HG03066 (cell line): Measurements from ENCODE around the gene TSEN34.

ENCODE experiments used
- ATAC-seq: cut with Tn5 transposase; IDR thresholded peaks from one replicate; pipeline ENCODE4 v1.9.1; 2021; ENCODE audit warnings: low read depth; ENCODE audit not compliant: unreplicated experiment

Gene TSEN34

DNA sequence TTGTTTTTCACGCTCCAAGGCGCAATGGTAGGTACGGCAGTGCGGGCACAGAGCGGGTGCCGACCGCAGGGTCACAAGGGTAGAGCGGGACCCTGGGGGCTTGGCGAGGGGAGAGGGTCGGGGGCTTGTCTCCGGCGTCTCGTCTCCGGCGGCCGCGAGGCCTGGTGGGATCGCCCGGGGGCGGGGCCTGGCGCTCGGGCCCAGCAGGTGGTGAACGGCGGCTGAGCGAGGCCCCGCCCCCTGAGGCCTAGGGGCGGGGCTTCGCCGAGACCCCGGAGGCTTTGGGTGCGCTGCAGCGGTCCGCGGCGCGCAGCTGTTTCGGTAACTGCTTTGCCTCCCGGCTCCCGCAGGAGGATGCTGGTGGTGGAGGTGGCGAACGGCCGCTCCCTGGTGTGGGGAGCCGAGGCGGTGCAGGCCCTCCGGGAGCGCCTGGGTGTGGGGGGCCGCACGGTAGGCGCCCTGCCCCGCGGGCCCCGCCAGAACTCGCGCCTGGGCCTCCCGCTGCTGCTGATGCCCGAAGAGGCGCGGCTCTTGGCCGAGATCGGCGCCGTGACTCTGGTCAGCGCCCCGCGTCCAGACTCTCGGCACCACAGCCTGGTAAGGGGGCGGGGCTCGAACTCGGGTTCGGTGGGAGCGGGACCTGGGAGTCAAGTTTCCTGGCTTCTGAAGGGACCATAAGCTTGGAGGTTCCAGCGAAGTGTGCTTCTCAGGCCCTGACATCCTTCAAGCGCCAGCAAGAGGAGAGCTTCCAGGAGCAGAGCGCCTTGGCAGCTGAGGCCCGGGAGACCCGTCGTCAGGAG is at the start of gene TSEN34:
Gene TSEN34 (plus strand): TSS at position 298 of the 800 bp plus-strand sequence. CDS start 57 bp downstream, at position 355.
- ATAC-seq: peak; percentile 21

DNA sequence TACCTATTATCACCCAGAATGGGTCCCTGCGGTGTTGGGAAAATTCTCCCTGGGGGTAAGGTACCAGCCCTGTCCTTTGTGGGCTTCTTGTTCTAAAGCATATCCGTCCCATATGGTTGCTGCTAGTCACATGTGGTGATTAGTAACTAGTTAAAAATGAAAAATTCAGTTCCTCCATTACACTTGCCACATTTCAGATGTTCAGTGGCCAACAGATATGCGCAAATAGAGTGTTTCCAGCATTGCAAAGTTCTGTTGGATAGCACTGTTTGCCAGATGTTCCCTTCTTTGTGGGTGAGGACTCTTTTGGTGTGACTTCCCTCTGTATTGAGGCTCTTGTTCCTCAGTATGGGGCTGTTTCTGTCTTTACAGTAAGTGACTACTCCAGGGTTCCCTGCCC is 49.8 kb upstream of the TSEN34 start:
- ATAC-seq: no peak

DNA sequence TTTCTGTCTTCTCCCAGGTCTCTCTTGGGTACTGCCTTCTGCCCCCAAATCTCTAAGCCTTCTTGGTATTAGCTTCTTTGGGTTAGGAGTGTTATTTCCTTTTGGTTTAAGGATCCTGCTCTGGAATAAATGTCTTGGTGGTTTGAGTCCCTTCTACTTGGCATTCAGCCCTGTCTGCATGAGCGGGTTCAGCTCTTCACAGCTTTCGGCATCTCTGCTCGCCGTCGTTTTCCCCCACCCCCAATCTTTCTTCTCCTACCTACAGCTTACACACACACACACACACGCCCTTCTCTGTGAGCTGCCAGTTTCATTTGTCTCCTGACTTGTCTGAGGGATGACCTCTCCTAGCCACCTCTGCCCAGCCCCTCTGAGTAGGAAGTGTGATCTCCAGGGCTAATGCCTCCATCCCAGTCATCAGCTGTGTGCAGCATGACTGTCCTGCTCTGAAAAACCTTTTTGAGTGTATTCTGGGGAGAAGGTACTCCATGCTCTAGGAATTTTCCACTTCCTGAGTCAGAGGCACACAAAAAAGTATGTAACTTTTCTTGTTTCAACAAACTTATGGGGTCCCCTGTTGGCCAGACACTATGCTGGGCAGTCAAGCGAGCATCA is 48.8 kb upstream of the TSEN34 start:
- no peak for ATAC-seq

DNA sequence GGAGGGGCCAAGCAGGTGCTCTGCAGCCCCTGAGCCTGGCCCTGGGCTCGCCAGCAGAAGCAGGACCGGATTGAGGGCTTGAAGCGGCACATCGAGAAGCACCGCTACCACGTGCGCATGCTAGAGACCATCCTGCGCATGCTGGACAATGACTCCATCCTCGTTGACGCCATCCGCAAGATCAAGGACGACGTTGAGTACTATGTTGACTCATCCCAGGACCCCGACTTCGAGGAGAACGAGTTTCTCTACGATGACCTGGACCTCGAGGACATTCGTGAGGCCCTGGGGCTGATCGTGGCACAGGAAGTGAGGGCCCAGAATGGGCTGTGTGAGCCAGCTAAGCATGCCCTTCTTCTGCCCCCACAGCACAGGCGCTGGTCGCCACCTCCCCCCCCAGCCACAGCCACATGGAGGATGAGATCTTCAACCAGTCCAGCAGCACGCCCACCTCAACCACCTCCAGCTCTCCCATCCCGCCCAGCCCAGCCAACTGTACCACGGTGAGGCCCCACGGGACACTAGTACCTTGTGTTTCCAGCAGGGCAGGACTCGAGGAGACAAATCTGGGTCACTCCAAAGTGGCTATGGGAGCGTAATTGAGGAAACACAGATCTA is 45.5 kb upstream of the TSEN34 start:
- no peak for ATAC-seq

DNA sequence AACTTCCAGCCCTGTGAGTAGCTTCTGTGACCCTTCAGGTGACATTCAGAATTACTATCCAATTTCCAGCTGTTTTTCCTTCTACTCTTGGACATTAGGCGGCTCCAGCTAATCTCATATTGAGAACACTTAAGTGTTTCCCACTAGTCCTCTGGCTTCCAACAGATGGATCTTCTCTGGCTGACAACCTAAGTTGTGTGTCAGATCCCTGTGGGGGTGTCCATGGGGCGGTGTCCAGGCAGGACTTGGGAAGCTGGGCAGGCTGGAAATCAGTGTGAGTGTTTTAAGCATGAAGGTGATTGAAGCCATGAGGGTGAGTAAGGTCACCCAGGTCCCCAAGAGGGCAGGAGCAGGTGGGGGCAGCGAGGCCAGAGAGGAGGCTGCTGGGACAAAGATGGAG is 43.4 kb upstream of the TSEN34 start:
- no peak for ATAC-seq

DNA sequence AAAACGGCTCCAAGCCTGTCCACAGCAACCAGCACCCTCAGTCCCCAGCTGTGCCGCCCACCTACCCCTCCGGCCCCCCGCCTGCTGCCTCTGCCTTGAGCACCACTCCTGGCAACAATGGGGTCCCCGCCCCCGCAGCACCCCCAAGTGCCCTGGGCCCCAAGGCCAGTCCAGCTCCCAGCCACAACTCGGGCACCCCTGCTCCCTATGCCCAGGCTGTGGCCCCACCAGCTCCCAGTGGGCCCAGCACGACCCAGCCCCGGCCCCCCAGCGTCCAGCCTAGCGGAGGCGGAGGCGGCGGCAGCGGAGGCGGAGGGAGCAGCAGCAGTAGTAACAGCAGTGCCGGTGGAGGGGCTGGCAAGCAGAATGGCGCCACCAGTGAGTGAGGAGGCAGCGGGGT is 43.0 kb upstream of the TSEN34 start:
- ATAC-seq: no peak

DNA sequence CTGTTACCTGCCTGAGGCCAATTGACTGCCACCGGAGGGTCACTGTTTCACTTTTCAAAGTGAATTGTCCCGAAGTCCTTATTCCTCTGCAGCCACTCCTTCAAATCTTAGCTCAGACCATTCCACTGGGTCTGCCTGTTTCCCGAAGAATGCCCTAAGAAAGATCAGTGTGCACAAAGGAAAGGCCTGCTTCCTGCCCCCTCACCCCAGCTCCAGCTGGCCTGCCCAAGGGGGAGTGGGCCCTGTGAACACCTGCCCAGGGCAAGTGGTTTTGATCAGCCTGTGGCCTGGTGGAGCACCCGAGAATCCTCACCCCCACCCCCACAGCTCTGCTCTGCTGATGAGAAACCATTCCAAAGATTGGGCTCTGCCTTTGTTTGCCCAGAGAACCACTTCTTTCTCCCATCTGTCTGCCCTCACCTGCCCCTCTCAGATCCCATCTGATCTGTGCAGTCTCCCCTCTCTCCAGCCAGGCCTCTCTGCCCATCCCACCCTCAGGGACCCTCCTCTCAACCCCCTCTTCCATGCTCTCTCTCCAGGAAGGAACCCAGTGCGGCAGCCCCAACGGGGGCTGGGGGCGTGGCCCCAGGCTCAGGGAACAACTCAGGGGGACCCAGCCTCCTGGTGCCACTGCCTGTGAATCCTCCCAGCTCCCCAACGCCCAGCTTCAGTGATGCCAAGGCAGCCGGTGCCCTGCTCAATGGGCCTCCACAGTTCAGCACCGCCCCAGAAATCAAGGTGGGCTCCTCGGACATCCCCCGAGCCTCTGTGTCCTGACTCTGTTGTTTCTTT is 41.9 kb upstream of the TSEN34 start:
- no peak for ATAC-seq

DNA sequence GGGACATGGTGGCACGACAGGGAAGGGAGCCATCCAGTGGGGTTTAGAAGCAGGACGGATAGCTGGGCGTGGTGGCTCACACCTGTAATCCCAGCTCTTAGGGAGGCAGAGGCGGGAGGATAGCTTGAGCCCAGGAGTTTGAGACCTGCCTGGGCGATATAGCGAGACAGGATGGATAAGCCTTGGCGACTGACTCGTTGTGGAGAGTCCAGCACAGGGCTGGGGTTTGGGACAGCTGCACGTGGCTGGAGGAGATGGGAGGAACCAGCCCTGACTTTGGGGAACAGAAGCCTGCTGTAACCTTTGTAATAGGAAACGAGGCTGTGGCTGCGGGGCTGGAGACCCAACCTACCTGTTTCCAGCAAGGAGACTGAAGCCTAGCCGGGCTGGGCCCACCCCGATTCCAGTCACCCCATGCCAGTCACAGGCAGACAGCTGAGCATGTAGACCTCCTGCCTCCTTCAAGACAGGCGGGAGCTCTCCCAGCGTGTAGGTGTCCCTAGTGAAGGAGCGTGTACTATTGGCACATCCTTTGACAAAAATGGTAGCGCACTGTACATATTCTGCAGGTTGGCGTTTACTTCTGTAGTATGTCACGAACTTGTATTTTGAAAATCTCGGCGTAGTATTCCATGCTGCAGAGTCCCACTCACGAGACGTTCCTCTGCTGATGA is 39.6 kb upstream of the TSEN34 start:
- ATAC-seq: no peak

DNA sequence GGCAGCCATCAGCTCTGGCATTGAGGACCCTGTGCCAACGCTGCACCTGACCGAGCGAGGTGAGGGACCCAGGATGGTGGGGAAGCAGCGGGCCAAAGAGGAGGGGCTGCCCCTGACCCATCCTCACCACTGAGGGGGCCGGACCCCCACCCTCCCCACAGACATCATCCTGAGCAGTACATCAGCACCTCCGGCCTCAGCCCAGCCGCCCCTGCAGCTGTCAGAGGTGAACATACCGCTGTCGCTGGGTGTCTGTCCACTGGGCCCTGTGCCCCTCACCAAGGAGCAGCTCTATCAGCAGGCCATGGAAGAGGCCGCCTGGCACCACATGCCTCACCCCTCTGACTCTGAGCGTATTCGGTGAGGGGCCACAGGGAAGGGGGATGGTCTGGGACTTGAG is 38.8 kb upstream of the TSEN34 start:
- no peak for ATAC-seq

DNA sequence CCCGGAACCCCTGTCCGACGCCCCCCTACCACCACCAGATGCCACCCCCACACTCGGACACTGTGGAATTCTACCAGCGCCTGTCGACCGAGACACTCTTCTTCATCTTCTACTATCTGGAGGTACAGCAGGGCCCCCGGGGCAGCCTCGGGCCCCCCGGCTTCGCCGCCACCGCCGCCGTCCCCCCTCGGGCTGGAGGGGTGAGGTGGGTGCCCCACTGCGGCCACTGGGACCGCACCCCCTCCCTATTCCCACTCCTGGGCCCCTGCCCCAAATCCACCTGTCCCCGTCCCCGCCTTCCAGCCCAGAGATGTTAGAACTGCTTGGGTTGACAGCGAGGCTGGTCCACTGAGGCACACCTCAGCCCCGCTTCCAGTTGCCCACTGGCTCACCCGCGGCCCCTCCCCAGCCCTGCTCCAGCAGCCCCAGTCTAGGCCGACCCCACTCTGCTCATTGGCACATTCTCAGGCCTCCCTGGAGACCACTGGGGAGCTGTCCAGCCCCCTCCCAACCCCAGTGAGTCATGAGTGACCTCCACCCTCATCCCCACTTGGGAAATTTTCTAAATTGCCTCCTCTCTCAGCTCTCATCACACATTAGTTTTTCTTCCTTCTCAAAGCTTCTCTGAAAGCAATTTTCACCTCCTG is 38.1 kb upstream of the TSEN34 start:
- no peak for ATAC-seq

DNA sequence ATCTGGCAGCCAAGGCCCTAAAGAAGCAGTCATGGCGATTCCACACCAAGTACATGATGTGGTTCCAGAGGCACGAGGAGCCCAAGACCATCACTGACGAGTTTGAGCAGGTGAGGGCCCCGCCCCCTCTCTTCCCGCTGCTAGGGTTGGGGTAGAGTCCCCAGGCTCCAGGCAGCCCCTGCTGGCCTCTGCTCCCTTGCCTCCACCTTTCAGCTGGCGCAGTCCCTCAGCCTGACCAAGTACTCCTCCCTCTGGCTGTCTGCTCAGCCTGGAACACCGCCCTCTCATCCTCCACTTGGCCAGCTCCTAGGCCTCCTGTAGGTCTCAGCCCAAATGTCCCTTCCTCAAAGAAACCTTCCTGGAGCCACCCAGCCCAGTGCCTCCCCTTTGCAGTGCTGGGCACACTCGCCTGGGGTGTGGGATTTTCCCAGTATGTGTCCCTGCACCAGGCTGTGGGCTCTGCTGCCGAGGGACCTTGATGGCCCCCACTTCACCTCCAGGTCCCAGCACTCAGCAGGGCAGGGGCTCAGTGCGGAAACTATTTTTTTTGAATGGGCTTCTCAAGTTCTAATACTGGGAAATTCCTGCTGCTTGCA is 37.3 kb upstream of the TSEN34 start:
- no peak for ATAC-seq

DNA sequence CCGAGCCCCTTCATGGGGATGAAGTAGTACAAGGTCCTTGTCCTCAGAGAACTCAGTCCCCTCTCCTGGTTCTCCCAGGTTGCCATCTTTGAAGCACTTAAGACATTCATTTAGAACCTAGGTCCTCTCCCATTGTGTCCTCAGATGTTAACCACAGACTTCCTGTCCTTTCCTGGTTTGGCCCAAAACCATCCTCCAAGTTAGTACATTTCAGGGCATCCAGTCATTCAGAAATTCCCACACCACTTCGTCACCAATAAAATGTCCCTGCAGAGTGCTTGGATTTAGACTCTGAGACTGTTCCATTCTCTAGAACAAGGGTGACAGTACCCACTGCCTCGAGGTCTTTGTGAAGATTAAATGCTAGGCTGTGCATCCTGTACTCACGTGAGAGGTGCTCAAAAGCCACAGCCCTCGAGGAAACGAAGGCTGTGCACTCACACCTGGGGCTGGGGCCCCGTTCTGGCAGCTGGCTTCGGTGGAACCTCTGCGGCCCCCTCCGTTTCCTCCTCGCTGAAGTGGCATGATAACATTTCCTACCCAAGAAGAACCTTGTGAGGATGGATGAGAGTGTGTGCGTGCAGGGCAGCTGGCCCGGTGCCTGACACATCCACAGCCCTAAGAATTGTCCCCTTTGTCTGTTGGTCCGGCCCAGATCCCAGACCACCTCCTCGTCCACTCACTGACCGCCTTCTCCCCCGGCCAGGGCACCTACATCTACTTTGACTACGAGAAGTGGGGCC is 36.3 kb upstream of the TSEN34 start:
- ATAC-seq: no peak

DNA sequence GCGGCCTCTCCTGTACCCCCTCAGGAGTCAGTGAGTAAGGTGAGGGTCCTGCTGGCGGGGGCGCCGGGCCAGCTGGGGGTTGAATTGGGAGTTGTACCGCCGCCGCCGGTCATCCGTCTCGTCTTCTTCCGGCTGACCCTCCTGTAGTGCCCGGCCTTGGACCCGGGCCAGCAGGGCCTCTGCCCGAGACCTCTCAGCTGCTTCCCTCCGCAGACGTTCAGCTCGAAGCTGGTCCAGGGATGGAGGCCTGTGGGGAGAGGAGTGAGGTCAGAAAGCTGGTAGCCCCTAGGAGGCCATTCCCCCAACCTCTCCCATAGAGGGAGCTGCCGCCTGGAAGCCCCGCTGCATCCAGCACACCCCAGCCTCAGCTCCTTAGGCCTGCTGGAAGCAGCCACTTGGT is 35.4 kb upstream of the TSEN34 start:
- ATAC-seq: no peak

DNA sequence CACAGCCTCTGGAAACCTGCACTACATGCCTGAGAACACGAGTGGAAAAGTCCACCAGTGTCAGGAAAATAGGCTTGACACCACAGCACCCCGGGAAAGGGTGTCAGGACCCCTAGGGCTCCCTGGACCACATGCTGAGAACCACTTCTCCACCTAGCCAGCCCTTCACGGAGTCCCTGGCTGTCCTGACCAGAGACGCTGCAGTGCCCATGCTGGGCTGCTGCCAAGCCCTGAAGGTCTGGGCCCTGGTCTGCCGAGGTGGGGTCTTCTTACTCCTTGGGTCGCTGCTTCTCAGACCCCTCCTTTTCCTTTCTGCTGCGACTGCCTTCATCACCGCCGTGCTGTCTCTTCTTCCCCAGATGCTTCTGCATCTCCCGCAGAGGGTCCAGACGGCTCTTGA is 34.6 kb upstream of the TSEN34 start:
- no peak for ATAC-seq

DNA sequence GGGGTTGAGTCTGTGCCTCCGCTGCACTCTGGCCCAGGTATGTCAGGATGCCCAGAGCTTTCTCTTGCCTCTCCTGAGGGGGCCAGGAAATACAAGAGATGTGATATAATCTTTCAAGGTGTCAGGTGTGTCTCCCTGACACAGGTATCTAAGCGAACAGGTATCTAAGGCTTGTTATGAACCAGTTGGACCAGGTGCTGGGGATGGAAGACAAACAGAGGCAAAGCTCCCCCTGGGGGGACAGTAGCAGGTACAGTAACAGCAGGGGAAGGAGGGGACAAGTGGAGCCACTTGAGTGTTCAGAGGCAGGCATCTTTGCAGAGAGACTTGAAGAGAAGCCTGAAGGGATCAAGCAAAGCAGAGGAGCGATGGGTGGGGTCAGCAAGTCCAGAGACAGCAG is 34.2 kb upstream of the TSEN34 start:
- no peak for ATAC-seq

DNA sequence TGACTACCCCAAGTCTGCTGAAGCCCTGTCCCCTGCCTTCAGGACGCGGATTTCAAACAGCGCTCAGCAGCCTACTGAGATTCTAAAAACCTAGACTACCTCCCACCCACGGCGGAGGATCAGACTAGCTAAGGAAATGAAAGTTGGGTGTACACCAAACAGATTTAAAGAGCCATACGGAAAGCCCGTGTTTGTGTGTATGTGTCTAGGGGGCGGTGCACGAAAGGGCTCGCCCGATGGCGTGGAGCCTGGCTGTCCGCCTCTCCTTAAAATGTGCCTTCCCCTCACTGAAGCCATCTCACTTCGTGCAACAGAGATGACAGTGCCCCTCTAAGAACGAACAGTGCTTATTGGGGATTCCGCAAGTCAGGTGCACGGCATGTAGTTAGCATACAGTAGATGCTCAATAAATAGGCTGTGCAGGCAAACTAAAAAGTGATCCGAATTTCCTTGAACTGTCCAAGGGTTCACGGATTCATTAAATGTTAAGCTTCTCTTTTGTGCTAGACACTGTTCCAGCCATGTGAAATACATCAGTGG is 32.2 kb upstream of the TSEN34 start:
- ATAC-seq: no peak

DNA sequence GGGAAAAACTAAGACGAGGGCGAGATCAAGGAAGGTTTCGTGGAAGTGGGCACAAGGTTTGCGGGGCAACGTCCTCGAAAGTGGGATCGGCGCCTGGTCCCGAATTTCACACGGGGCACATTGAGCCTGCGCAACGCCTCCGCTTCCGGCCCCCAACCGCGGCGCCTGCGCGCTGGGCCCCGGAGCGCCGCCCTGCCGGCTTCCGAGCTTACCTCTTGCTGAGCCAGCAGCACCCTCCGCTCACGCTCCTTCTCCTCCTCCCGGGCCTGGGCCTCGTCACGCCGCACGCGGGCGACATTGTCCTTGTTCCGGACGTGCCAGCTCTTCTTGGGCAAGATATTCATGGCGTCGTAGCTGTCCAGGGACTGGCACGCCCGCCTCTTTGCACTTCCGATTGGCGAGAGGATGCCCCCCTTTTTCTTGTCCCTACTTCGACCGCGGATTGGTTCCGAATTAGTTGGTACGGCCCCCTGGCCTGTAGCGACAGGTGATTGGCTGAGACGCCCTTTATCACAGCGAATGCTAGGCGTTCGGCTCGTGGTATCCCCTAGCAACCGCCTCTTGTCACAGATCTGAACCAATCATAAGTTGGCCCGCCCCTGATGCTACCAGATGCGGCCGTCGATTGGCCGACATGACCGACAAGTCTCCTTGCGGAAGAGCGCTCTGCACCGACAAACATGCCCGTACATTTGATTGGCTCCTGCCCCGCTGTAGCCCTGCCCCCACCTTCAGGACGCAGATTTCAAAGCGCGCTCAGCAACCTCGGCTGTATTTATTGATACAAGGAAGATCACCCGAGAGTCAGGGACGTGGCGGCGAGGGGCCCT is 31.5 kb upstream of the TSEN34 start, which contains the start of gene LENG1:
Gene LENG1 (minus strand): TSS at position 370 of the 830 bp plus-strand sequence. CDS start 26 bp downstream, at position 344.
- peak; percentile 91 for ATAC-seq
